Activated CD8-positive, alpha-beta memory T cell treated with anti-CD3 and anti-CD28 coated beads, Interleukin-2, amount 50 U/mL, for 1 hour (primary cell): ENCODE data around the gene FSTL4.

Source experiments
- DNase-seq: peaks from one replicate; pipeline ENCODE4 v3.0.0-alpha.2; 2020; ENCODE audit errors: extremely low read depth

The FSTL4 gene

GRCh38 chr5:133612249-133612860 is at the start of gene FSTL4:
Gene FSTL4 (minus strand): TSS chr5:133612541.
- DNase-seq = no peak

GRCh38 chr5:133661389-133661788 is 49.0 kb upstream of the FSTL4 start:
- no peak for DNase-seq

GRCh38 chr5:133658327-133658726 is 46.0 kb upstream of the FSTL4 start:
- DNase-seq = no peak

DNA sequence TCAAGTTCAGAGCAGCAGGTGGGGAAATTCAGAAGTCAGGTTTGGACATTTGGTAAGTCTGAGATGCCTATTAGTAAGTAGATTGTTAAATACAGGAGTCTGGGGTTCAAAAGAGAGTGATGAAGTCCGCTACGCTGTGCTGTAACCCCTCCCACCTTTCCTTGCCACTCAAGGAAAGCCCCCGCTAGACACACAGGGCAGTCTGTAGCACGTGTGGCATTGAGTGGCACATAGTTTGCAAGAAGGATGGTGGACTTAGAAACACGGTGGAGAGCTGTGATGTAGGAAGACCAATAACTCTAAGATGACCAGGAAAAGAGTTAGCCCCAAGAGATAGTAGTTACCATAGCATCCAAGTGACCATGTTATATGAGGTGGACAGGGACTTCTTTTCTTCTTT is 44.7 kb upstream of the FSTL4 start:
- no peak for DNase-seq

DNA sequence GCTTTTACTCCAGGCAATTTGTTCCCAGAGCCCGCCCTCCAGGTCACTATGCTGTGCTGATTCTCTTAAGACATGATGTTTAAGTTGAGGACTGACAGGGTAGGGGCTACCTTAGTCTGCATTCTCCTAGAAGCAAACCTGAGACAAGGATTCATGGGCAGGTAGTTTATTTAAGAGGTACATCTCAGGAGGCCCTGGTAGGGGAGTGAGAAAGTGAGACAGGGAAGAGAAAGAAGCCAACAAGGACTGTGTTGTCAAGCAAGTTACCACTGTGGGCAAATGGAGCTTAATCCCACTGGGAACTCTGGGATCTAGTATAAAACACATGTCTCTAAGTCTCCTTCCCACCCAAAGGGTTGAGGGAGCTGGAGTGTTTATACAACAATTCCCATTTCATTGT is 43.6 kb upstream of the FSTL4 start:
- DNase-seq = no peak

- DNase-seq = no peak
These were observed 41.4 kb upstream of the FSTL4 start for GRCh38 chr5:133653760-133654049.

DNA sequence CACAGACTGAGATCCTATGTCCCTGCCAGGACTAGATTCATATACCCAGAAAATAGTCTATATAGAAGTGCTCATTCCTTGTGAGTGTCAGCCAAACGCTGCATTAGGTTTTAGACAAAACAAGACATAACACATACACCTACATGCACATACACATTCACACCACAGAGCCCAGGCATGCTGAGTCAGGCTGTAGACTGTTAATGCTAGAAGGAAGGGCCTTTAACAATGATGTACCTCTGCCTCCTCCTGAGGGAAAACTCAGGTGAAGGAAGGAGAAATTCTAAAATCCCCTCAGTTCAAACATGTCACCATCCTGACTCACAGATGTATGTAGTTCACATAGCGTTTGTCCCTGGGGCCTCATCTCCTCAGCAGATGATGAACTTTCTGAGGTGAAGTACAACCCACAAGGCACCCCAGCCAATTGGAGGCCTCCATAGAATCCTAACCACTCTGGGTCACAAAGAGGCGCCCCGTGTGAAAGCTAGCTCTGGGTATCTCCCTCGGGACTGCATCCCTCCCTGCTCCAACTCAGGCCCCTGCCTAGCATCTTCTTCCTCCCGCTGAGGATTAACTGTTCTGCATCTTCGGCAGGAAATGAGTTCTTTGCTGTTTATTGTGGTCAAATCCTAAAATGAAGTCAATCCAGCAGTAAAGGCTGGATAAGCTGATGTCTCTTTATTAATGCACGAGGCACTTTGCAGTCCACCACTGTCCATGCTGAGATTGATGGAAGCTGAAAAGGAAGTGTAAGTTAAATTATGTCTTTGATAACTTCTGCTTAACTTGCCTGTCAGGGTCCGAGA is 40.8 kb upstream of the FSTL4 start:
- no peak for DNase-seq

DNA sequence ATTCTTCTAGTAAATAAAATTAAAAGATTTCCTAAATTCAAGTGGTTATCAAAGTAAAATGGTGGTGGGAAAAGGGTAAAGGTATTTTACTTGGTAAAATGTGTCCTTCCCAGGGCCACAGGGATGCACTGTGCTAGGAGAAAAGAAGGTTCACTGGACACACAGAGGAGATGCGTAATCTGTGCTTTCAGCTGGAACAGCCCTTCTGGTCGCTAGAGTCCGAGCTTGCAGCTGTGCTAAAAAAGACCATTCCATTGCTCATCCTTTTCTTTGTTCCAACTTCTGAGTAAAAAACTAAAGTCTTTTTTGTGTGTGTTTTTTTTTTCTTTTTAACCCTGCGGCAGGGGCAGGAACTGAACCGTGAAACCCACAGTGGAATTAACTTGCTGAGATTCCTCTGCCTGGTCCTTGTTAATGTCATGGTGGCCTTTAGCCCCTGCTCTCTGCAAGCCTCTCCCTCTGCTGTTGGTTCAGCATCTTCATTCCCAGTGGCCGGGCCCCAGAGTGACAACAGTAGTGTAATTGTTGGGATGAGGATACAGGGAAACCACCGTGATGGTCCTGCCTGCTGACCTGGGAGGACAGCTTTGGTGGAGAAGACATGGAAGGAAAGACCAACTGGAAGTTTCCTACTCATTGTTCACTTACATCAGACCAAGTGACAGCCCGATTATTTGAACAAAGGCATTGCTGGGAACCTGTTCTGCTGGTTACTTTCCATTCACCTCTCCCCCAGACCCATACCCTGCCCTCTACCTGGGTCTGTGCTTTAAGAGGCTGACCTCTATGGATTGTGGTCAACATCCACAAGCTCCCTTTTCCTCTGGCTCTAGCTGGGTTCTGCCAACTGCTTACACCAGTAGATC is 31.9 kb upstream of the FSTL4 start:
- DNase-seq = no peak

- no peak for DNase-seq
These were observed 31.0 kb upstream of the FSTL4 start for GRCh38 chr5:133643365-133643764.

DNA sequence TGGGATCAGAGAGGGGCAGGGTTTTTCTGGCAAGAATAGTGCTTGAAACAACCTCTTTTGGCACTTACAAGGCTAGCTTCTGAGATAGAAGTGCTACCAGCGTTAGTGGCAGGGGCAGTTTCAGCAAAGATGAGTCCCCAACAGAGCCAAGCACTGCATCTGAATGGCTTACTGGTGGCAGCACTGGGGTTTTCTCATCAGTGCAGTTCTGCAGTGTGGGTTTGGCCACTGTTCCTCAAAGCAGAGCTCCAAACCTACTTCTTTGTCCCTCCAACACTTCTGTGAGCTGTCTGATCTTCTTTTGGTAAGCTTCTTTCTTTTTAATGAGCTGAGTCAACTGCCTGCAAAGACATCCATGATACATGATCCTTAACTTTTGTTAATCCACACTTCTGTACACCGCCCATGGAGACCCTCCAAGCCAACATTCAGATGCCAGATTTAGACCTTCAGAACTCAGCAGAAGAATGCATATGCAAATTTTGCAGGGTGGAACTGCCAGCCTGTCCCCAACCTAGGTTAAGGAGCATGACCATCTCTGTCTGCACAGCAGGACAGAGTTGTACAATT is 29.9 kb upstream of the FSTL4 start:
- no peak for DNase-seq

GRCh38 chr5:133641683-133642082 is 29.3 kb upstream of the FSTL4 start:
- no peak for DNase-seq

GRCh38 chr5:133639850-133640528 is 27.6 kb upstream of the FSTL4 start:
- DNase-seq = no peak

DNA sequence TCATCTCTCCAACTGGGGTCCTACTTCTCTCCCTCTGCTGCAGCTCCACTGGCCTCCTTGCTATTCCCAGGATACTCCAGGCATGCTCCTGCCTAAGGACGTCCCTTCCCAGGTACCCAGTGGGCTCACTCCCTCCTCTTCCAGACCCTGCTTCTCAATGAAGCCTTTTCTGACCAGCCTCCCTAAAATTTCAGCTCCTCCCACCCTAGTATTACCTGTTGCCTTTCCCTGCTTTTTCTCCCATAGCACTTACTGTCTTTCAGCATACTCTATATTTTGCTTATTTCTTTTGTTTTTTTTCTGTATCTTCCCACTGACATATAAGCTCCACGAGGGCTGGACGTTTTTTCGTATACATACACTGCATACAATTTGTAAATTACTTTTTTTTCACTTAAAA is 26.1 kb upstream of the FSTL4 start:
- no peak for DNase-seq

DNA sequence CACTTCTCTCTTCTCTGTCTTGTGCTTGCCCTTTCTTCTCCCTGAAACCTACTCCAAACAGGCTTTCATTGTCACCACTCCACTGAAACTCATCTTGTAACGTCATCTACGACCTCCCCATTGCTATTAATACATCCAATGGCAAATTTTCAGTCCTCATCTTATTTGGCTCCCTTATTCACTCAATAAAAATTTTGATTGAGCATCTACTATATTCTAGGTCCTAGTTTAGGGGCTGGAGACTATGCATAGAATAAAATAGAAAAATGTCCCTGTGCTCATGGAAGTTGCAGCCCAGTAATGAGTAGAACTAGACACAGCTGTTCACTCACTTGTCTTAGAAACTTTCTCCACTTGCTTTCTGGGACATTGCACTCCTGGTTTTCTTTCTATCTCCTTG is 24.9 kb upstream of the FSTL4 start:
- no peak for DNase-seq

- no peak for DNase-seq
These were observed 22.7 kb upstream of the FSTL4 start for GRCh38 chr5:133635051-133635450.

GRCh38 chr5:133627180-133627579 is 14.8 kb upstream of the FSTL4 start:
- no peak for DNase-seq

- DNase-seq = no peak
These were observed 12.0 kb upstream of the FSTL4 start for GRCh38 chr5:133624316-133624715.

- DNase-seq = no peak
These were observed 5.8 kb upstream of the FSTL4 start for GRCh38 chr5:133618141-133618540.

DNA sequence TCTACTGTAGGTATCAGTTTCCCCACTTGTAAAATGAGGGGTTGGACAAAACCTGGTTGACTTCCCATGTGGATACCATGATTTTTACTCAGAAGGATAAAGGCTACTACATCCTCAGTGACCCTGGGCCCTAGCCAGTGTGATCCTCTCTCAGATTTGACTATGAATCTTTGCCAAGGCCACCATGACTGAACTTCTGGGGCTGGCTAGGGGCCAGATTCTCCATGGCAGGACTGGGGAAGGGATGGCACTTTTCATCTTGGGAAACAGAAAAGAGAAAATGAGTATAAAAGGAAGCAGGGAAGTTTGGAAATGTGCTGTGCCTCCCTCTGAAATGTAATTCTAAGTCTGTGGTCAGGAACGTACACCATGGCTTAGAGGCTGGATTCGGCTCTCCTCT is 1.4 kb upstream of the FSTL4 start:
- DNase-seq = no peak

DNA sequence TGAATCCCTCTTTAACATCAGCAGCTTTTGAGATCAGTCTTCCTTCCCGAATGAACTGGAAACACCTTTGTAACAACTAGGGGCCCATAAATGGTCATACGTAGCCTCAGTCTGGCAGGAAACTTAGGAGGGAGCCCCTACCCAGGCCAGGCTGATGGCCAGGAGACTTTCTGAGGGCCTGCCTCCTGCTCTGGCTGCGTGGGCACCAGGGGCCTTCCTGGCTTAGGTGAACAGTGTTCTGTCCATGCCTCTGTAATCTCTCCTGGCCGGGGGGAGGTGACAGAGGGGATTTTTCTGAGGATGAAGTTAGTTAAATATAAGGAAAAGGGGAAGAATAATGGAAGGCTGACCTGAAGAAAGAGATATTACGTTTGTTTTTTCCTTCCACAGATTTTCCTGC is 843 bp upstream of the FSTL4 start:
- DNase-seq = no peak

- no peak for DNase-seq
These were observed 738 bp downstream of the FSTL4 start for GRCh38 chr5:133611357-133612248.
